ENCODE data around the gene KCNQ1OT1. TPM values are rescaled to one million over a fixed set of nuclear protein-coding genes. Genes with fewer than 3 reads are reported as not detected.

The KCNQ1OT1 gene
- total RNA-seq, 1 donor from 2014 or later, result 7.2 TPM

DNA sequence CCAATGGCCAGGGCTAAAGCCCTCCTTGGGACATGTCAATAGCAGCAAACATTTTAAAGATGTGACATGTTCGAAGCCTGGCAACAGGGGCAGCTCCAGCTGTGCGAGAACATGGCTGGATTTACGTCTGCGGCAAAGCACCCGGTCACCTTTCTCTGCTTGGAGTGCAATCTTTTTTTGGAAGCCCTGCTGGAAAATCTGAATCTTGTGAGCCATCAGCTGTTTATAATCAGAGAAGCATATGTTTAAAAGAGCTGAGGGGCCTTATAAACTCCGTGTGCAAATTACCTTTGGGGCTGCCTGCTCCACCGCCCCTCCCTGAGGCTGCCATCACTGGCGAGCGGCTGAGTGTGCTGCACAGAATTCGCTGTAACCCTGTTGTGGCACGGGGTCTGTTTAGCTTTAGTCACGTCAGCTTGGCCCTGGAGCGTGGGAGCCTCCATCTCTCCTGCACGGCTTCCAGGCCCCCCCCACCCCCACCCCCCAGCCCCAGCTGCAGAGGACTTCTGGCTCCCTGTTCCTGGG lies 9.0 kb upstream of the KCNQ1OT1 start:
- intact Hi-C loops (cut with DNase I), result loop anchor here (5.0 kb wide), 1 partner anchor 792 kb away; the partner anchor contains the start of gene TNNT3
- DNase-seq (ENCODE audit: low spot score), result no peak
- peak; percentile 73 for ATAC-seq

GRCh38 chr11:2708151-2708581 lies 8.4 kb upstream of the KCNQ1OT1 start:
- DNase-seq (ENCODE audit: low spot score) (peak; percentile 80), ATAC-seq (peak; percentile 85)
- intact Hi-C loops (cut with DNase I), result loop anchor here (5.0 kb wide), 1 partner anchor 791 kb away; the partner anchor contains the start of gene TNNT3

- DNase-seq (ENCODE audit: low spot score) (no peak), ATAC-seq (no peak)
- intact Hi-C loops (cut with DNase I), result loop anchor here (5.0 kb wide), 1 partner anchor 790 kb away; the partner anchor contains the start of gene TNNT3
These were observed 7.9 kb upstream of the KCNQ1OT1 start for GRCh38 chr11:2707736-2708135.

GRCh38 chr11:2706321-2706720 lies 6.5 kb upstream of the KCNQ1OT1 start:
- ATAC-seq, result no peak
- intact Hi-C loops (cut with DNase I), result loop anchor here (5.0 kb wide), 1 partner anchor 789 kb away; the partner anchor contains the start of gene TNNT3
- DNase-seq (ENCODE audit: low spot score), result no peak

DNA sequence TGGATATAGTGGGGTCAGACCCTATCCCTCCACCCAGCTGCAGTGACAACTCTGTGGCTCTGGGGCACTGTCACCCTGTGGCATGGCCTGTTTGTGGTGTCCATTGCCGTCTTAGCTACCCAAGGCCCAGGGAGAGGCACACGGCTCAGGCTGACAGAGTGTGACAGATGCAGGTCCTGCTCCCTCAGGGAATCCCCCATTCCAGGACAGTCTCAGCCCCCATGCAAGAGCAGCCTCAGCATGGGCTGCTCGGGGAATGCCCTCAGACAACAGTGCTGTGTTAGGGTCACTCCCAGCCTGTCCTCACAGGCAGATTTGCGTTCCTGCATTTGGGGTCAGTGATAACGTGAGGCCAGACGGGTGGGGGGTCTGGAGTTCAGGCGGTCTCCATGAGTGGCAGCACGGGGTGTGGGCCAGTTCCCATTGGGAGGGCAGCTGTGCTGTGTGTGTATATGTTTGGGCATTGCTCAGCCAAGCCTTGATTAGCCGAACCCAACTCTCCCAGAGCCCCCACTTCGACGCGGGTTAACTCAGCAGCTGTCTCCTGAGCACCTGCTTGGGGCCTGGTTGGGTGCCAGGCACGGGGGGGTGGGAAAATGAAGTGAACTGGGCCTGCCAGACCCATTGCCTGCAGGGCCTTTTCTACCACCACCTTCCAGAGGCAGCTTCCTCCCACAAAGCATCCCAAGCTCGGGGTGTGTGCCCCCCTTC lies 5.3 kb upstream of the KCNQ1OT1 start:
- ATAC-seq (no peak), DNase-seq (ENCODE audit: low spot score) (no peak)
- intact Hi-C loops (cut with DNase I), result loop anchor here (5.0 kb wide), 1 partner anchor 788 kb away; the partner anchor contains the start of gene TNNT3

DNA sequence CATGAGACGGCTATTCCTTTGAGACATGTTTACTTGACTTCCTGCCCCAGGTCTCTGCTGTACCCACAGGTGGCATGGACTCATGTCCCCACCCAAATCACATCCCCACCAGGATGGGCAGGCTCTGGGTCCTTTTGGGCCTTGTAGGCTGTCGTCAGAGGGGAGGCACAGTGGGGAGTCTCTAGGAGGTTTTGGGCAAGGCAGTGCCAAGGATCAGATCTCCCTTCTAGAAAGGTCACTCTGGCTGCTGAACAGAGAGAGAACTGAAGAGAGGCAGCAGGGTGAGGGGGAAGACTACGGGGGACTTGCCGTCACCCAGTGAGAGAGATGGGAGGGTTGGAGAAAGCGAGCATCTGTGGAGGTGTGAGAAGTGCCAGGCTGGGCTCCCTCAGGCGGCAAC lies 4.6 kb upstream of the KCNQ1OT1 start:
- DNase-seq (ENCODE audit: low spot score) (no peak), ATAC-seq (no peak)
- intact Hi-C loops (cut with DNase I), result no loop called here

DNA sequence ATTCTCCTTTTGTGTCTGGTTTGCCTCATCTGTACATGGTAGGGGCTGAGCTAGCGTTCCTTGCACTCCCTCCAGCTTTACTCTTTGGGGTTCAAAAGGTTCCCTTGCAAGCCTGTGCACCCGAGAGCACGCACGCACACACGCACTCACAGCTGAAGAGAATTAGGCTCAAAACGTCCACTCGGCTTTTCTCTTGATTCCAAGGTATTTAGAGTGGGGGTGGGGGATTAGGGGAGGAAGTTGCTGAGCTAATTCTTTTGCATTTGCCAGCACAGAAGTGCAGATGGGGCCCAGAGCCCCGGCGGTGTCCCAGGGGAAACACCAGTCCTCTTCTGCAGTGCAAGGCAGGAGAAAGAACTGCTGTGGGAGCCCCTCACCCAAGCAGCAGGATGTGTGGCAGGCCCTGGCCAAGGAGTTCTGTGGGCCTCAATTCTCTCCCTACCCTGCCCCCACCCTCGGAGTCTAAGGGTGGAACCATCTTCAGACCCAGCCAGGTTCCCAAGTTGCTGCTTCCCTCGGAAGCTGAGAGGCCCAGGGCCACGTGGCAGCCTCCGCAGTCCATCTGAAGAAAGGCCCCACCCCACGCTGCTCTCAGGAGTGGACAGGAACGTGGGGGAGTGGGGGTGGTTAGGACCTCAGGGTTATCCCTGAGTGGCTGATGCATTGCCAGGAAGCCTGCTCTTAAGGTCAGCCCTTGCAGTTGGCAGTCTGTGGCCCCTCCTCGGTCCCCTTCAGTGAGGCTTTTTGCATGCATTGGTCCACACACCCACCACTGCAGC lies 3.8 kb upstream of the KCNQ1OT1 start:
- DNase-seq (ENCODE audit: low spot score) (peak; percentile 53), ATAC-seq (no peak)
- intact Hi-C loops (cut with DNase I), result no loop called here

- intact Hi-C loops (cut with DNase I), result no loop called here
- DNase-seq (ENCODE audit: low spot score) (peak; percentile 55), ATAC-seq (no peak)
These were observed 3.1 kb upstream of the KCNQ1OT1 start for GRCh38 chr11:2702771-2703362.

- no peak for DNase-seq (ENCODE audit: low spot score)
- intact Hi-C loops (cut with DNase I), result no loop called here
- no peak for ATAC-seq
These were observed 2.2 kb upstream of the KCNQ1OT1 start for GRCh38 chr11:2701898-2702434.

GRCh38 chr11:2701230-2701629 lies 1.4 kb upstream of the KCNQ1OT1 start:
- ATAC-seq (no peak), DNase-seq (ENCODE audit: low spot score) (no peak)
- intact Hi-C loops (cut with DNase I), result no loop called here

GRCh38 chr11:2700415-2701211 lies 819 bp upstream of the KCNQ1OT1 start:
- DNase-seq (ENCODE audit: low spot score), result peak; percentile 83
- intact Hi-C loops (cut with DNase I), result no loop called here
- peak; percentile 47 for ATAC-seq

GRCh38 chr11:2699185-2699530 lies 636 bp downstream of the KCNQ1OT1 start:
- intact Hi-C loops (cut with DNase I), result no loop called here
- ATAC-seq (peak; percentile 30), DNase-seq (ENCODE audit: low spot score) (peak; percentile 59)

DNA sequence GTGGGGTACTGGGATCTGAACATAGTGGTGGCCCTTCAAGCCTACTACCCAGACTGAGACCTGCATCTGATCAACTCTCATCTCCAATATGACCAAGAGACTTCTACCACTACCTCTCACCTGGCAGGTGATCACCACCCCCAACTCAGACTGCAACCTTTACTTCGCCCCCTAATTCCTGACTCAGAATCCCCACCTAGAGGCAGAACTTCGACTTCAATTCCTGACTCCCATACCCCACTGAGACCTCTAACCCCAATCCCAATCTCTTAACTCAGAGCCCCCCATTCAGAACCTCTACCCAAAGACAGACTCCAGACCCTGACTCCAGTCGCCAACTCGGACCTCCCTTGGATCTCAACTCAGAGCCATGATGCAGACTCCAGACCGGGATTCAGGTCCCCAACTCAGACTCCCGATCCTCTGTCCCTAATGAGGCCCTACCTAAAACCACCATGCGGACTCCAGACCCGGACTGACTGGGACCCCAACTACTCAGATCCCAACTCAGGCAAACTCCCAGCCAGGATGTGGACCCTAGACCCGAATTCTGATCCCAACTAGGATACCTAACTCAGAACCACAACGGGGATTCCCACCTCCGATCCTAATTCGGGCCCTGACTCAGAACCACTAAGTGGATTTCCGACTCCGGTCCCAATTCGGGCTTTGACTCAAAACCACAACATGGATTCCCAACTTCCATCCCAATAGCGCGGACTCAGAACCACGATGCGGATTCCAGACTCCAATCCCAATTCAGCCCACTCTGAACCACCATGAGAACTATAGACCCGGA lies 1.2 kb downstream of the KCNQ1OT1 start:
- DNase-seq (ENCODE audit: low spot score) (no peak), ATAC-seq (no peak)
- intact Hi-C loops (cut with DNase I), result no loop called here

DNA sequence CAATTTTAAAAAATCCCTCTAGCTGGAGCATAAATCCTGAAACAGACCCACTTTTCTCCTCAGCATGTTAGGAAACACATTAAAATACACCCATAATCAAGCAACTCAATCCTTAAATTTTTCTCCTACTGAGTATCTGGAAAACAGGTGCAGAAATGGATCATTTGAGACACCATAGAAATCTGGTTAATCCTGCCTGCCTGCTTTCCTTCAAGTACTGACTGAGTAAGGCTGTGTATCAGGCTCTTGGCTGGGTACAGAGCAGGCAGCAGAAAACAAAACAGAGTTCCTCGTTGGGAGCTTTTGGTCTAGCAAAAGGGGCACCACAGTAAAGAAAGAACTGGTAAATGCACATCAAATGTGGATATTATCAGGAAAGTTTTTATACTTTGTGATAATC lies 1.9 kb downstream of the KCNQ1OT1 start:
- ATAC-seq (no peak), DNase-seq (ENCODE audit: low spot score) (no peak)
- intact Hi-C loops (cut with DNase I), result no loop called here

DNA sequence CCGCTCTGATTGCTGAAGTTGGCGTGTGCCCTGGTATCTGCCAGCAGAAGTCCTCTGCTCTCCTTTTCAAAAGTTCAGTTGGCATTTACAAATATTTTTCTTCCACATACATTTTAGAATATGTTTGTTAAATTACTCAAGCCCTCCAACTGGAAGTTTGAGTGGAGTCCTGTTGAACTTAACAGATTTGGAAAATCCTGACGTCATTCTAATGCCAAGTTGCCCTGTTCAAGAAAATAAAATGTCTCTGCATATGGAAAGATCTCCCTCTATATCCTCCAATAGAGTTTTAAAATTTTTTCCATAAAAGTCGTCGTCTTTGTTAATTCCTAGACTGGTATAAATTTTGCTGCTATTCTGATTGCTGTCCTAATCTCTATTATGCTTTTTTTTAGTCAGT lies 3.3 kb downstream of the KCNQ1OT1 start:
- DNase-seq (ENCODE audit: low spot score), result no peak

DNA sequence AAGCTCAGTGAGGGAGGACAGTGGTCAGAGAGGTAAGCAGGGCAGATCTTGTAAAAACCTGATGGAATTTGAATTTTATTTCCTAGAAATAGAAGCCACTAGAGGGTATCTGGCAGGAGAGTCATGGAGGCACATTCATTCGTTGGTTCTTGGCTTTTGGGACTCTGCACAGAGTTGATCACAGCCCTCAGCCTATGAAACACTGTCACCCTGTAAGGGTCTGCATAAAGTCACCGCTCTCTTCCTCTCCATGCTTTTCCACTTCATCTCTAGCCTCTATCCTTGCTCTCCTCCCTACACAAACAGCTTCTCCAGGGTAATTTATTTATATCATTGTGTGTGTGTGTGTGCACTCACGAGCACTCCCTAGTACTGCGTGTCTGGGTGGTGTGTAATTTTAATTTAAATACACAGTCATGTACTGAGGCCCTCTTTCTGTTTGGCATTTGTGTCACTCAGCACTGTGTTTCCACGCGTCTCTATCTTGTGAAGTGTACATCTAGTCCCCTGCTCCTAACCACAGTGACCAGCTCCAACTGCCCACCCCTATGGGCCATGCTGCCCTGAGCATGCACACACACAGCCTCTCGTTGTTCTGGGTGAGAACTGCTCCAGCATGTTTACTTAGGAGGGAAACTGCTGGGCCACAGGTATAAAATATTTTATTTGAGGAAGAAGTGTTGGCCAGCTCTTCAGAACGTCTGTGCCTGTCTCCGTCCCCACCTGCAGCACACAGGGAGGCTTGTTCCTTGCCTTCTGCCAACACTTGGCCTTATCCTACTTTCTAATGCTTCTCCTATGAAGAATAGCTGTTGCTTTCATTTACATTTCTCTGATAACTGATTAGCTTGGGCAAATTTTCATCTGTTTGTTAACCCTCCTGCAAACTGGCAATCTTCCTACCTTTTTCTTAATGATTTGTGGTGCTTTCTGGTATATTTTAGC lies 4.5 kb downstream of the KCNQ1OT1 start:
- DNase-seq (ENCODE audit: low spot score), result no peak

More for the DNA sequence above, 3.3 kb downstream of the KCNQ1OT1 start:
- no peak for ATAC-seq
- intact Hi-C loops (cut with DNase I), result no loop called here

More for the DNA sequence above, 4.5 kb downstream of the KCNQ1OT1 start:
- ATAC-seq, result no peak
- intact Hi-C loops (cut with DNase I), result loop anchor here (5.0 kb wide), 1 partner anchor 187 kb away; no protein-coding TSS in a partner anchor
